Kidney (tissue), 14 donors: ENCODE results near the gene TSKU. TPM values are rescaled to one million over a fixed set of nuclear protein-coding genes. Genes with fewer than 3 reads are reported as not detected.
A peak's percentile ranks its signal among the peaks of the same experiment; 100 is the strongest.

Source experiments
- DNase-seq, 5 donors: peaks; one replicate each; pipeline ENCODE4 v3.0.0-alpha.2; 2013 to 2020
- FAIRE-seq: peaks from 2 replicates; lab custom pipeline; 2012; peaks lifted over from hg19 to GRCh38; lab: Jason Lieb, UNC
- H3K27ac ChIP-seq, 2 donors: one replicate each; pipeline ENCODE4 v1.7.0; 2013; ENCODE audit warnings: low read depth in 2 of 2, low read length in 2 of 2, inconsistent platforms in 1 of 2
- H3K27me3 ChIP-seq: one replicate; pipeline ENCODE4 v1.7.1; 2013; ENCODE audit warnings: low read length, inconsistent platforms; ENCODE audit not compliant: control insufficient read depth, insufficient read depth
- H3K36me3 ChIP-seq, 3 donors: one replicate each; pipeline versions ENCODE4 v1.7.0 to v1.7.1; 2013; ENCODE audit warnings: low read length in 3 of 3, control low read depth in 1 of 3, inconsistent platforms in 1 of 3; ENCODE audit not compliant: insufficient read depth in 3 of 3, control insufficient read depth in 2 of 3
- H3K4me1 ChIP-seq, 3 donors: one replicate each; pipeline versions ENCODE4 v1.7.0 to v1.7.1; 2013; ENCODE audit warnings: low read length in 3 of 3, inconsistent platforms in 1 of 3, low read depth in 1 of 3; ENCODE audit not compliant: control insufficient read depth in 2 of 3, insufficient read depth in 2 of 3
- H3K4me3 ChIP-seq, 3 donors: one replicate each; pipeline versions ENCODE4 v1.7.0 to v1.8.1; 2013; ENCODE audit warnings: low read length in 3 of 3, control low read depth in 1 of 3, inconsistent platforms in 1 of 3
- H3K9ac ChIP-seq, 3 donors: one replicate each; pipeline versions ENCODE4 v1.7.0 to v1.7.1; 2013; ENCODE audit warnings: low read length in 3 of 3, control low read depth in 1 of 3, inconsistent platforms in 1 of 3
- H3K9me3 ChIP-seq, 3 donors: one replicate each; pipeline versions ENCODE4 v1.7.0 to v1.7.1; 2013; ENCODE audit warnings: low read length in 3 of 3, control low read depth in 1 of 3, inconsistent platforms in 1 of 3; ENCODE audit not compliant: control insufficient read depth in 2 of 3, insufficient read depth in 1 of 3
- intact Hi-C: fragments of 100-400 bp; cut with DNase I; formaldehyde crosslinking; loops from one replicate; pipeline ENCODE4 v1.11.1; 2022
- polyA plus RNA-seq: library from polyadenylated mRNA; stranded (reverse); fragments of 350-450 nt; fragmentation: Illumina TruSeq; extraction: RNeasy Lipid Tissue Mini Kit (QIAGEN cat#74804); gene quantifications from one replicate; pipeline ENCODE4 v1.2.3, GENCODE V29; 2014; ENCODE audit warnings: low read depth, low replicate concordance; ENCODE audit not compliant: insufficient read depth
- total RNA-seq: library from RNA; stranded (reverse); fragmentation: NEBNext Ultra II Directional; extraction: Animal tissue kit (Norgen Biotek cat#: 25700); gene quantifications from one replicate; pipeline ENCODE4 v1.2.1, GENCODE V29; 2021
- TF ChIP-seq, protein P1 (sequence below): IDR thresholded peaks from 3 replicates; pipeline ENCODE4 v1.5.1; 2012; ENCODE audit warnings: mild to moderate bottlenecking, moderate library complexity, borderline replicate concordance; ENCODE audit not compliant: insufficient read depth; ENCODE audit errors: extremely low read depth
- donor health status: control.
- donor health status: control.
- donor health status: control.
- donor health status: control.
- donor health status: control.
- donor health status: DM: yes; HTN: yes; CAD: no.
- donor health status: Normal renal cell carcinoma (clear cell type).

The TSKU gene
- total and polyA plus RNA-seq, 2 donors from 2014 or later: 27.3 to 41.0 TPM

DNA sequence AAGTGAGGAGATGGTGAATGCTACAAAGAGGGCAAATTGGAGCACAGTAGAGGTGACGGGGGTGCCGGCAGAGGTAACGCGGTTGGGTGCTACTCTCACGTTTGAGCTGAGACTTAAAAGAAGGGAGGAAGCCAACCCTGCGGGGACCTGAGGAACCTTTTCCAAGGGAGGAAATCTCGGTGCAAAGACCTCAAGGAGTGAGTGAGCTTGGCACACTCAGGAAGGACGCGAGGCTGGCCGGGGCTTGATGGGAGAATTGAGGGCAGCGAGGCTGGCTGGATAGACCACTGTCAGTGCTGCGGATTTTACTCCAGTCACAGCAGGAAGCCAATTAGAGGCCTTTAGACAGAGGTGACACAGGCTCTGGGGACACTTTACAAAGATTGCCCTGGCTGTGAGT lies 25.0 kb downstream of the TSKU start:
- intact Hi-C loops: no loop called here
- Histone ChIP-seq H3K9me3 (no peaks in the 10 kb centered on the region), H3K27ac (no peak overlapping the region), H3K36me3 (no peaks in the 10 kb centered on the region), H3K4me3 (no peak overlapping the region), H3K27me3 (no peaks in the 10 kb centered on the region), H3K4me1 (peaks cover 0 to 6% (median 3%) of the 10 kb centered on the region in 3 donors), H3K9ac (no peak overlapping the region)
- DNase-seq (no peak), FAIRE-seq (no peak)
- TF ChIP-seq, protein P1, sequence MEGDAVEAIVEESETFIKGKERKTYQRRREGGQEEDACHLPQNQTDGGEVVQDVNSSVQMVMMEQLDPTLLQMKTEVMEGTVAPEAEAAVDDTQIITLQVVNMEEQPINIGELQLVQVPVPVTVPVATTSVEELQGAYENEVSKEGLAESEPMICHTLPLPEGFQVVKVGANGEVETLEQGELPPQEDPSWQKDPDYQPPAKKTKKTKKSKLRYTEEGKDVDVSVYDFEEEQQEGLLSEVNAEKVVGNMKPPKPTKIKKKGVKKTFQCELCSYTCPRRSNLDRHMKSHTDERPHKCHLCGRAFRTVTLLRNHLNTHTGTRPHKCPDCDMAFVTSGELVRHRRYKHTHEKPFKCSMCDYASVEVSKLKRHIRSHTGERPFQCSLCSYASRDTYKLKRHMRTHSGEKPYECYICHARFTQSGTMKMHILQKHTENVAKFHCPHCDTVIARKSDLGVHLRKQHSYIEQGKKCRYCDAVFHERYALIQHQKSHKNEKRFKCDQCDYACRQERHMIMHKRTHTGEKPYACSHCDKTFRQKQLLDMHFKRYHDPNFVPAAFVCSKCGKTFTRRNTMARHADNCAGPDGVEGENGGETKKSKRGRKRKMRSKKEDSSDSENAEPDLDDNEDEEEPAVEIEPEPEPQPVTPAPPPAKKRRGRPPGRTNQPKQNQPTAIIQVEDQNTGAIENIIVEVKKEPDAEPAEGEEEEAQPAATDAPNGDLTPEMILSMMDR: no peak

DNA sequence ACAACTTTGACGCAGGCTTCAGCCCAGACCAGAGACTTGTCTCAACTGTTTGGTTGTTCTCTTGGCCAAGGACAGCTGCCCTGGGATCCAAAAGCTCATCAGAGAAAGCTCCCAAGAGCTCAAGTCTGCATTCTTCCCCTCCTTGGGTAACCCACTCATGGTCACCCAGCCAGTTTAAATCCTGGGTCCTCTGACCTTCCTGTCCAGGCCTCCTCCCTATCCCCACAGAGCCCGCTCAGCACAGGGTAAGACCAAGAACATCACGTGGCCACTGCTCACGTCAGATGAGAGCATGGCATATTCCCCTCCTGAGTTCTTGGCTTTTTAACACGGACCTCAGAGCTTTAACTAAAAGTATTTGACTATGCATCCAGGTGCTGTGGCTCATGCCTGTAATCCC lies 25.8 kb downstream of the TSKU start:
- no peaks in the 10 kb centered on the region for H3K9me3 ChIP-seq
- no peaks in the 10 kb centered on the region for H3K36me3 ChIP-seq
- FAIRE-seq: no peak
- H3K27ac ChIP-seq: no peak overlapping the region
- H3K9ac ChIP-seq: no peak overlapping the region
- H3K4me3 ChIP-seq: no peak overlapping the region
- H3K4me1 ChIP-seq: peaks cover 0 to 6% (median 3%) of the 10 kb centered on the region in 3 donors
- TF ChIP-seq, protein P1: no peak
- no peak for DNase-seq
- intact Hi-C loops: no loop called here
- H3K27me3 ChIP-seq: no peaks in the 10 kb centered on the region

DNA sequence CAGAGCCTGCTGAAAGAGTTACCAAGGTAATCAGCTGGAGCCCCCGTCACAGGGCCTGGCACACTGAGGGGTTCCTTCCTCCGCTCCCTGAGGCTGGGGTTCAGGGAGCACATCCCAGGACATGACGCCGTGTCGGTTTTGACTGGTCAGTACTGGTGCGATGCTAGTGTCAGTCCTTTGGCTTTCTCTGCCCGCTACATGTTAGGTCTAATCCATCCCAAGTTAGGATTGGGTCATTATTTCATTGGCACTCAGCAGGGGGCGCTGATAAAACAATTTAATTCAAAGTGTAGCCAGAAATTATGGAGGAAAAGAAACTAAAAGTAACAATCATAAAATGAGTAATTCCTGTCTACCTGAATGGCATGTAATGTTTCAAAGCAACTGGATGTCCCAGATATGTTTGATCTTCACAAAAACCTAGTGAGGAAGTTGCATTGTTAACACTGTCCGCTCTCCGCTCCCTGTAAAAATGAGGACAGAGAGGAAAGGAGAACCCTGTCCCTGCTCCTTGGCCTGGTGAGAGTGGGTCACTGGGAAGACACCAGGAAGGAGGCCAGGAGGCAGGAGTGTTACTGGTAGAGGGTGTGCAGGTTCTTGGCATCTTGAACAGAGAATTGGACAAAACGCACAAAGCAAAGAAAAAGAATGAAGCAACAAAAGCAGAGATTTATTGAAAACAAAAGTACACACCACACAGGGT lies 27.1 kb downstream of the TSKU start:
- peak in 1 of 5 donors; percentile 46 for DNase-seq
- intact Hi-C loops: loop anchor here (10.0 kb wide), 1 partner anchor 104 kb away; no protein-coding TSS in a partner anchor
- no peak for FAIRE-seq
- H3K27me3 ChIP-seq: no peaks in the 10 kb centered on the region
- peak overlapping the region in 1 of 2 donors; percentile 0 for H3K27ac ChIP-seq
- H3K4me1 ChIP-seq: peaks cover 0 to 6% (median 3%) of the 10 kb centered on the region in 3 donors
- H3K36me3 ChIP-seq: no peaks in the 10 kb centered on the region
- peak overlapping the region in 1 of 3 donors; percentile 31 for H3K9ac ChIP-seq
- TF ChIP-seq, protein P1: peak; percentile 60
- no peaks in the 10 kb centered on the region for H3K9me3 ChIP-seq
- no peak overlapping the region for H3K4me3 ChIP-seq
